ENCODE data around the gene HPS4. TPM values are rescaled to one million over a fixed set of nuclear protein-coding genes. Genes with fewer than 3 reads are reported as not detected.

Gene HPS4
- total RNA-seq, 1 donor from 2014 or later: 25.2 TPM

DNA sequence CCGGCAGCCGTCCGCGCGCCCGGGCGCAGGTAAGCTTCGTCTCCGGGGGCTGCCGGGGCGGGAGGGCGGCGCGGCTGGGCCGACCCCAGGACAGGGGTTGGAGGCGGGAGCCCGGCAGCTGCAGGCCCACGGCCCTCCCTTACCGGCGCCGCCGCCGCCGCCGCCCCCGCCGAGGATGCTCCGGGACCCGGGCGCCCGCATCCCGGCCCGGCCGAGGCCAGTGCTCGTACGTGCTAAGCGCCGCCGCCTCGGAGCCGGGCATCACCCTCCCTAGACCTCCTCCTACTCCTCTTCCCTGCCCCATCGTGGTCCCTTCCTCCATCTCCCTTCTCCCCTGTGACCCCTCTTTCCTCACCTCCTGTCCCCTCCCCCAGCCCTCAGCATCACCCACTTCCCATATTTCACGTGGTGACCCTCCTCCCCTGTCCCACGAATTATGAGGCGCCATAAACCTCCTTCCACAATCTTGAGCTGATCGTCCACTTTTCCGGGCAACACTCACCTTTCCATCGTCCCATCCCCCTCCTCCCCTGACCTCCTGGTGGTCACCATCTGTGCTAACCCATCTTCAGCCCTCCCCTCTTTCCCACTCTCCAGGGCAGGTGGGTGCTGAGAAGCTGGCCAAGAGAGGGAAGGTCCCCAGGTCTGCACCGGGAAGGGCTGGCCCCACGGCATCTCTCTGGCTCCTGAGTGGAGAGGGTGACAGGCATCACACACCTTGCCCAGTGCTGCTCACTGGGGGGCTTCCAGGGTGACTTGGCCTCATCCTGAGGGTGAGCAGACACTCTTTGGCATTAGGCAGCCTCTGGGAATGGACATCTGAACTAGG lies 53.9 kb downstream of the HPS4 start:
- Mint-ChIP-seq H3K4me3 (ENCODE audit: unreplicated experiment) (peak overlapping the region; percentile 88), H3K36me3 (ENCODE audit: low read depth, unreplicated experiment) (peaks cover 17% of the 10 kb centered on the region), H3K9me3 (ENCODE audit: unreplicated experiment) (no peaks in the 10 kb centered on the region), H3K27me3 (ENCODE audit: low read depth, unreplicated experiment) (peaks cover 4% of the 10 kb centered on the region), H3K27ac (ENCODE audit: unreplicated experiment) (peak overlapping the region; percentile 71), H3K4me1 (ENCODE audit: low read depth, unreplicated experiment) (peaks cover 18% of the 10 kb centered on the region)
- peak overlapping the region; percentile 70 for H3K9ac ChIP-seq (ENCODE audit: low read length)
- H2AFZ ChIP-seq (ENCODE audit: low read depth, low read length): peak overlapping the region; percentile 82
- H3K4me2 ChIP-seq (ENCODE audit: low read length): peak overlapping the region; percentile 94
- H4K20me1 ChIP-seq (ENCODE audit: insufficient read depth, low read length): peaks cover 5% of the 10 kb centered on the region
- no peaks in the 10 kb centered on the region for H3K9me3 ChIP-seq (ENCODE audit: insufficient read depth, low read depth, low read length)
- no peak for TF ChIP-seq EZH2 (IDR thresholded peaks at IDR 0.05; ENCODE audit: insufficient read depth, low read length)
- TF ChIP-seq, protein P1, sequence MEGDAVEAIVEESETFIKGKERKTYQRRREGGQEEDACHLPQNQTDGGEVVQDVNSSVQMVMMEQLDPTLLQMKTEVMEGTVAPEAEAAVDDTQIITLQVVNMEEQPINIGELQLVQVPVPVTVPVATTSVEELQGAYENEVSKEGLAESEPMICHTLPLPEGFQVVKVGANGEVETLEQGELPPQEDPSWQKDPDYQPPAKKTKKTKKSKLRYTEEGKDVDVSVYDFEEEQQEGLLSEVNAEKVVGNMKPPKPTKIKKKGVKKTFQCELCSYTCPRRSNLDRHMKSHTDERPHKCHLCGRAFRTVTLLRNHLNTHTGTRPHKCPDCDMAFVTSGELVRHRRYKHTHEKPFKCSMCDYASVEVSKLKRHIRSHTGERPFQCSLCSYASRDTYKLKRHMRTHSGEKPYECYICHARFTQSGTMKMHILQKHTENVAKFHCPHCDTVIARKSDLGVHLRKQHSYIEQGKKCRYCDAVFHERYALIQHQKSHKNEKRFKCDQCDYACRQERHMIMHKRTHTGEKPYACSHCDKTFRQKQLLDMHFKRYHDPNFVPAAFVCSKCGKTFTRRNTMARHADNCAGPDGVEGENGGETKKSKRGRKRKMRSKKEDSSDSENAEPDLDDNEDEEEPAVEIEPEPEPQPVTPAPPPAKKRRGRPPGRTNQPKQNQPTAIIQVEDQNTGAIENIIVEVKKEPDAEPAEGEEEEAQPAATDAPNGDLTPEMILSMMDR (IDR thresholded peaks at IDR 0.05; ENCODE audit: insufficient read depth, low read depth, low read length): no peak
- H3K27me3 ChIP-seq (ENCODE audit: insufficient read depth, low read length): no peaks in the 10 kb centered on the region
- DNase-seq (ENCODE audit: low read depth) (no peak), FAIRE-seq (no peak)
- H3K27ac ChIP-seq (ENCODE audit: low read depth, low read length): no peak overlapping the region
- no peaks in the 10 kb centered on the region for H3K36me3 ChIP-seq (ENCODE audit: insufficient read depth, low read length)
- H3K4me3 ChIP-seq (ENCODE audit: insufficient read depth, low read depth, low read length): peak overlapping the region; percentile 54
- peaks cover 10% of the 10 kb centered on the region for H3K4me1 ChIP-seq (ENCODE audit: insufficient read depth, low read length)
- H3K79me2 ChIP-seq (ENCODE audit: insufficient read depth, low read length): peaks cover 5% of the 10 kb centered on the region

DNA sequence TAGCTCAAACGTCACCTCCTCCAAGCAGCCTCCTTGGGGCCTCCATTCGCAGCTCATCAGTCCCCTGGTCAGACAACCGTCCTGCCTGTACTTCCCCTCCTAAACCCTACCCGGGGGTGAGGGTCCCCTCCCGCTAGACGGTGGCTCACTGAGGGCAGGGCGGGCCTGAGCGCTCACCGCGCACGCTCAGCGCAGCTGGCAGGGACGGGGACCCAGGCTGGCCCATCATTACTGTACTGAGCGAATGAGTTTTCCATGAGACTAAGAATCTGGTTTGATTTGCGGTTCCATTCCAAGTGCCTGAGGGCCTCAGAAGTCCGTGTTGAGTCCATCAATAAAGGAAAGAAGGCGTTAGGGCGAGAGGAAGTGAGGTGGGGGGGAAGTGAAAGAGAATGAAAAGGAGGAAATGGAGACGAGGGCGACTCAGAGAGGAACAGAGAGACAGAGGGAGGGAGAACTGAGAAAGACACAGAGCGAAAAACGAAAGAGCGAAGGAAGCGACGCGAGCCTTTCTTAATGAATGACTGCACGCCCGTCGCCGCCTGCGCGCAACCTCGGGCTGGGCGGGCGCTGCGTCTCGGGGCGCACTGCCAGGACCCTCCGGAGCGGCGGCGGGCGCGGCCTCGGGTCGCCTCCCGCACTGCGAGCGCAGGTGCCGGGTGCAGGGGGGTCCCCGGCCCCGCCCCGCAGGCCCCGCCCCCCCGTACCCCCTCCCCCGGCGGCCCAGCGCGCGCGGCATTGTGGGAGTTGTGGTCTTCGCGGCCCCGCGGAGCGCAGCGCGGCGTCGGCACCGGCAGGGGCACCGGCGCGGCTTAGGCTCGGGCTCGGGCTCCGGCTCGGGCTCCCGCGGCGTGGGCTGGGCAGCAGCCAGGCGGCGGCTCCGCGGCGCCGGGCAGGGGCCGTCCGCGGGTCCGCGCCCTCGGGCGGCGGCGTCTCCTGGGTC lies 54.8 kb downstream of the HPS4 start, which contains the start of gene ASPHD2:
TSS of gene ASPHD2 (plus strand) at position 746 of the 943 bp plus-strand sequence. CDS start 4,356 bp downstream, outside the sequence.
- Histone ChIP-seq H4K20me1 (ENCODE audit: insufficient read depth, low read length) (peaks cover 5% of the 10 kb centered on the region), H3K9me3 (ENCODE audit: insufficient read depth, low read depth, low read length) (no peaks in the 10 kb centered on the region), H3K79me2 (ENCODE audit: insufficient read depth, low read length) (peaks cover 5% of the 10 kb centered on the region), H2AFZ (ENCODE audit: low read depth, low read length) (peak within 1 kb of the TSS; percentile 93), H3K4me3 (ENCODE audit: insufficient read depth, low read depth, low read length) (peak within 1 kb of the TSS; percentile 75), H3K4me2 (ENCODE audit: low read length) (peak within 1 kb of the TSS; percentile 97), H3K27me3 (ENCODE audit: insufficient read depth, low read length) (no peaks in the 10 kb centered on the region), H3K4me1 (ENCODE audit: insufficient read depth, low read length) (peaks cover 10% of the 10 kb centered on the region), H3K9ac (ENCODE audit: low read length) (peak within 1 kb of the TSS; percentile 83), H3K36me3 (ENCODE audit: insufficient read depth, low read length) (no peaks in the 10 kb centered on the region), H3K27ac (ENCODE audit: low read depth, low read length) (peak within 1 kb of the TSS; percentile 40)
- Mint-ChIP-seq H3K36me3 (ENCODE audit: low read depth, unreplicated experiment) (peaks cover 8% of the 10 kb centered on the region), H3K4me1 (ENCODE audit: low read depth, unreplicated experiment) (peaks cover 18% of the 10 kb centered on the region), H3K27me3 (ENCODE audit: low read depth, unreplicated experiment) (peaks cover 4% of the 10 kb centered on the region), H3K9me3 (ENCODE audit: unreplicated experiment) (no peaks in the 10 kb centered on the region), H3K4me3 (ENCODE audit: unreplicated experiment) (peak within 1 kb of the TSS; percentile 93), H3K27ac (ENCODE audit: unreplicated experiment) (peak within 1 kb of the TSS; percentile 86)
- TF ChIP-seq, protein P1 (IDR thresholded peaks at IDR 0.05; ENCODE audit: insufficient read depth, low read depth, low read length): no peak
- TF ChIP-seq EZH2 (IDR thresholded peaks at IDR 0.05; ENCODE audit: insufficient read depth, low read length): no peak
- DNase-seq (ENCODE audit: low read depth): peak; percentile 47
- FAIRE-seq: no peak
